ENCODE measurements around the gene CYCS. TPM values are rescaled to one million over a fixed set of nuclear protein-coding genes. Genes with fewer than 3 reads are reported as not detected.
A peak's percentile ranks its signal among the peaks of the same experiment; 100 is the strongest.
"Not testable (repeated sequence)": the region's sequence is repeated elsewhere in the genome, so short reads cannot be mapped to it uniquely, and the experiment has no call there.

CYCS gene
- total and polyA plus RNA-seq, 2 experiments from 2014 or later: 91.3 to 155 TPM

GRCh38 chr7:25117226-25118047 lies 7.6 kb downstream of the CYCS start:
- 82% methylated on average over 7 of the region's 7 CpGs for WGBS (ENCODE audit: low lambda C conversion rate, missing lambda C conversion rate)
- peaks cover 3% of the 10 kb centered on the region for H3K79me2 ChIP-seq

GRCh38 chr7:25116621-25117020 lies 8.4 kb downstream of the CYCS start:
- H3K36me3 ChIP-seq (replicated peaks; ENCODE audit: insufficient read depth, low read depth): no peaks in the 10 kb centered on the region
- H4K20me1 ChIP-seq (ENCODE audit: insufficient read depth, poor library complexity, severe bottlenecking): no peaks in the 10 kb centered on the region
- no peaks in the 10 kb centered on the region for H3K9me2 ChIP-seq (replicated peaks; ENCODE audit: insufficient read depth)
- no peak for TF ChIP-seq CTCF (IDR thresholded peaks at IDR 0.05; ENCODE audit: poor library complexity)
- TF ChIP-seq EZH2 (IDR thresholded peaks at IDR 0.05; ENCODE audit: borderline replicate concordance): no peak
- no peak for TF ChIP-seq EZH2phosphoT487 (IDR thresholded peaks at IDR 0.05; ENCODE audit: low read depth, severe bottlenecking, unreplicated experiment)
- peaks cover 5% of the 10 kb centered on the region for H3K4me1 ChIP-seq (ENCODE audit: insufficient read depth)
- no peak overlapping the region for H2AFZ ChIP-seq
- no peaks in the 10 kb centered on the region for H3K27me3 ChIP-seq
- no peak overlapping the region for H3K4me3 ChIP-seq
- WGBS (ENCODE audit: low lambda C conversion rate, missing lambda C conversion rate): 79% methylated on average over 5 of the region's 5 CpGs
- no peak overlapping the region for H3K4me2 ChIP-seq
- H3K9me3 ChIP-seq (ENCODE audit: low read depth): no peaks in the 10 kb centered on the region
- peak overlapping the region; percentile 23 for H3K27ac ChIP-seq
- no peak for DNase-seq (ENCODE audit: low spot score)
- no peaks in the 10 kb centered on the region for H3K79me2 ChIP-seq

More at GRCh38 chr7:25117226-25118047, 7.6 kb downstream of the CYCS start:
- Histone ChIP-seq H3K9me3 (ENCODE audit: low read depth) (no peaks in the 10 kb centered on the region), H3K4me3 (no peak overlapping the region), H3K27ac (peak overlapping the region; percentile 60), H2AFZ (no peak overlapping the region), H4K20me1 (ENCODE audit: insufficient read depth, poor library complexity, severe bottlenecking) (no peaks in the 10 kb centered on the region), H3K27me3 (no peaks in the 10 kb centered on the region), H3K4me2 (no peak overlapping the region), H3K36me3 (replicated peaks; ENCODE audit: insufficient read depth, low read depth) (no peaks in the 10 kb centered on the region), H3K4me1 (ENCODE audit: insufficient read depth) (peaks cover 5% of the 10 kb centered on the region), H3K9me2 (replicated peaks; ENCODE audit: insufficient read depth) (no peaks in the 10 kb centered on the region)
- TF ChIP-seq EZH2 (IDR thresholded peaks at IDR 0.05; ENCODE audit: borderline replicate concordance): no peak
- TF ChIP-seq EZH2phosphoT487 (IDR thresholded peaks at IDR 0.05; ENCODE audit: low read depth, severe bottlenecking, unreplicated experiment): no peak
- TF ChIP-seq CTCF (IDR thresholded peaks at IDR 0.05; ENCODE audit: poor library complexity): no peak
- no peak for DNase-seq (ENCODE audit: low spot score)

- 97% methylated on average over 2 of the region's 2 CpGs for whole genome bisulfite sequencing (ENCODE audit: low lambda C conversion rate, missing lambda C conversion rate)
- not testable (repeated sequence) for H3K36me3 ChIP-seq (replicated peaks; ENCODE audit: insufficient read depth, low read depth); H4K20me1 ChIP-seq (ENCODE audit: insufficient read depth, poor library complexity, severe bottlenecking); H3K4me3 ChIP-seq; DNase-seq (ENCODE audit: low spot score); H2AFZ ChIP-seq; H3K4me1 ChIP-seq (ENCODE audit: insufficient read depth); H3K4me2 ChIP-seq; H3K27me3 ChIP-seq; H3K79me2 ChIP-seq; H3K9me3 ChIP-seq (ENCODE audit: low read depth); H3K9me2 ChIP-seq (replicated peaks; ENCODE audit: insufficient read depth); H3K27ac ChIP-seq
Measured at GRCh38 chr7:25110514-25110913, 14.5 kb downstream of the CYCS start.

- 91% methylated on average over 3 of the region's 3 CpGs for WGBS (ENCODE audit: low lambda C conversion rate, missing lambda C conversion rate)
- no peaks in the 10 kb centered on the region for H3K27me3 ChIP-seq
- DNase-seq (ENCODE audit: low spot score): no peak
- H3K27ac ChIP-seq: no peak overlapping the region
- no peak overlapping the region for H2AFZ ChIP-seq
- no peaks in the 10 kb centered on the region for H4K20me1 ChIP-seq (ENCODE audit: insufficient read depth, poor library complexity, severe bottlenecking)
- H3K9me2 ChIP-seq (replicated peaks; ENCODE audit: insufficient read depth): no peaks in the 10 kb centered on the region
- no peaks in the 10 kb centered on the region for H3K4me1 ChIP-seq (ENCODE audit: insufficient read depth)
- no peaks in the 10 kb centered on the region for H3K36me3 ChIP-seq (replicated peaks; ENCODE audit: insufficient read depth, low read depth)
- no peak overlapping the region for H3K4me2 ChIP-seq
- no peaks in the 10 kb centered on the region for H3K9me3 ChIP-seq (ENCODE audit: low read depth)
- no peak overlapping the region for H3K4me3 ChIP-seq
- H3K79me2 ChIP-seq: no peaks in the 10 kb centered on the region
- no peak for TF ChIP-seq CTCF (IDR thresholded peaks at IDR 0.05; ENCODE audit: poor library complexity)
- TF ChIP-seq EZH2phosphoT487 (IDR thresholded peaks at IDR 0.05; ENCODE audit: low read depth, severe bottlenecking, unreplicated experiment): no peak
- no peak for TF ChIP-seq EZH2 (IDR thresholded peaks at IDR 0.05; ENCODE audit: borderline replicate concordance)
Measured at GRCh38 chr7:25109276-25109675, 15.8 kb downstream of the CYCS start.

Measured in hepatocyte (in vitro differentiated cells).